Tibial nerve (tissue), 3 donors: ENCODE results near the gene STAT5B.

Source experiments
- CTCF ChIP-seq, 5 experiments: fragments of 200-600 bp in 3 of 5; fragments of 450-650 bp in 2 of 5; sonication (generic) in 3 of 5; IDR thresholded peaks; one replicate each; pipeline ENCODE4 v1.5.1; 2016 to 2019; ENCODE audit warnings: antibody characterized with exemption in 5 of 5, mild to moderate bottlenecking in 3 of 5, moderate library complexity in 2 of 5
- POLR2A ChIP-seq, 2 donors: fragments of 450-650 bp; IDR thresholded peaks; one replicate each; pipeline ENCODE4 v1.6.1; 2017; ENCODE audit warnings: antibody characterized with exemption in 2 of 2, mild to moderate bottlenecking in 2 of 2, moderate library complexity in 2 of 2

GRCh38 chr17:42201458-42201772, 74.8 kb downstream of the STAT5B start:
- TF ChIP-seq CTCF (IDR thresholded peaks at IDR 0.05) (no peak), POLR2A (IDR thresholded peaks at IDR 0.05) (no peak)
